ENCODE measurements around the gene CPNE6.

- TF ChIP-seq CTCF (IDR thresholded peaks at IDR 0.05): no peak
- TF ChIP-seq EZH2phosphoT487 (IDR thresholded peaks at IDR 0.05): no peak
Measured at GRCh38 chr14:24032727-24033418, 38.5 kb upstream of the CPNE6 start.
